WTC11 (cell line): ENCODE data around the gene NCL. TPM values are rescaled to one million over a fixed set of nuclear protein-coding genes. Genes with fewer than 3 reads are reported as not detected.
A peak's percentile ranks its signal among the peaks of the same experiment; 100 is the strongest.

Source experiments
- ATAC-seq: fragments of 200-7000 bp; cut with Tn5 transposase; 2 replicates; pipeline ENCODE4 v1.10.0; 2021; ENCODE audit warnings: mild to moderate bottlenecking, moderate library complexity
- CTCF ChIA-PET: fragments of 300-600 bp; sonication (Branson Sonifier 250); formaldehyde crosslinking; loops from one replicate; lab custom pipeline; 2021; ENCODE audit warnings: antibody characterized with exemption; lab: Charles Lee
- POLR2A ChIA-PET: fragments of 350-600 bp; sonication (Branson Sonifier 250); formaldehyde crosslinking; loops from one replicate; lab custom pipeline; 2021; ENCODE audit warnings: antibody characterized with exemption; lab: Charles Lee
- DNase-seq: peaks from one replicate; pipeline ENCODE4 v3.0.0; 2021; ENCODE audit warnings: low spot score
- H3K27ac Mint-ChIP-seq: 2 replicates; pipeline ENCODE4 v1.8.0; 2021; ENCODE audit warnings: mixed read lengths
- H3K27me3 Mint-ChIP-seq: 2 replicates; pipeline ENCODE4 v1.8.0; 2021; ENCODE audit warnings: low read depth, mild to moderate bottlenecking, moderate library complexity, mixed read lengths
- H3K36me3 Mint-ChIP-seq: 2 replicates; pipeline ENCODE4 v1.8.0; 2021; ENCODE audit warnings: mixed read lengths
- H3K4me1 Mint-ChIP-seq: 2 replicates; pipeline ENCODE4 v1.8.0; 2022; ENCODE audit warnings: mixed read lengths
- H3K4me3 Mint-ChIP-seq: 2 replicates; pipeline ENCODE4 v1.8.0; 2021; ENCODE audit warnings: mild to moderate bottlenecking, moderate library complexity, mixed read lengths
- H3K9me3 Mint-ChIP-seq: 2 replicates; pipeline ENCODE4 v1.8.0; 2021; ENCODE audit warnings: mixed read lengths
- AR ChIP-seq: fragments of 250-450 bp; sonication (Bioruptor Pico); IDR thresholded peaks from 2 replicates; pipeline ENCODE4 v1.9.0; 2021; ENCODE audit warnings: mild to moderate bottlenecking
- ATF1 ChIP-seq: sonication (generic); formaldehyde crosslinking; IDR thresholded peaks from 2 replicates; pipeline ENCODE4 v1.8.1; 2023; ENCODE audit warnings: mild to moderate bottlenecking, moderate library complexity, missing genetic modification reagents
- ATF3 ChIP-seq: sonication (generic); formaldehyde crosslinking; conservative IDR thresholded peaks from 2 replicates; pipeline ENCODE4 v1.8.1; 2022; ENCODE audit warnings: mild to moderate bottlenecking, missing genetic modification reagents
- HMGXB4 ChIP-seq: sonication (generic); formaldehyde crosslinking; IDR thresholded peaks from 2 replicates; pipeline ENCODE4 v1.8.1; 2023; ENCODE audit warnings: mild to moderate bottlenecking, moderate library complexity, missing genetic modification reagents
- JUN ChIP-seq: sonication (generic); formaldehyde crosslinking; IDR thresholded peaks from 2 replicates; pipeline ENCODE4 v1.8.0; 2023; ENCODE audit warnings: mild to moderate bottlenecking, missing genetic modification reagents
- NR1H2 ChIP-seq: sonication (generic); formaldehyde crosslinking; IDR thresholded peaks from 2 replicates; pipeline ENCODE4 v1.9.0; 2021; ENCODE audit warnings: mild to moderate bottlenecking, moderate library complexity, missing genetic modification reagents
- NR3C1 ChIP-seq: sonication (generic); formaldehyde crosslinking; conservative IDR thresholded peaks from 2 replicates; pipeline ENCODE4 v1.8.1; 2023; ENCODE audit warnings: low read depth, mild to moderate bottlenecking, missing genetic modification reagents
- PREB ChIP-seq: sonication (generic); formaldehyde crosslinking; IDR thresholded peaks from 2 replicates; pipeline ENCODE4 v1.8.1; 2022; ENCODE audit warnings: mild to moderate bottlenecking, missing genetic modification reagents, moderate library complexity, borderline replicate concordance
- SP1 ChIP-seq: sonication (generic); formaldehyde crosslinking; conservative IDR thresholded peaks from 2 replicates; pipeline ENCODE4 v1.8.1; 2022; ENCODE audit warnings: missing genetic modification reagents
- STAT6 ChIP-seq: sonication (generic); formaldehyde crosslinking; conservative IDR thresholded peaks from 2 replicates; pipeline ENCODE4 v1.8.1; 2023; ENCODE audit warnings: mild to moderate bottlenecking, low read depth, missing genetic modification reagents, moderate library complexity
- TEAD4 ChIP-seq: sonication (generic); formaldehyde crosslinking; IDR thresholded peaks from 2 replicates; pipeline ENCODE4 v1.8.0; 2022; ENCODE audit warnings: mild to moderate bottlenecking, missing genetic modification reagents
- ZBTB21 ChIP-seq: sonication (generic); formaldehyde crosslinking; IDR thresholded peaks from 2 replicates; pipeline ENCODE4 v1.8.1; 2023; ENCODE audit warnings: mild to moderate bottlenecking, missing genetic modification reagents, borderline replicate concordance
- ZNF121 ChIP-seq: sonication (generic); formaldehyde crosslinking; IDR thresholded peaks from 2 replicates; pipeline ENCODE4 v1.8.0; 2023; ENCODE audit warnings: missing genetic modification reagents
- ZNF219 ChIP-seq: sonication (generic); formaldehyde crosslinking; IDR thresholded peaks from 2 replicates; pipeline ENCODE4 v1.8.0; 2023; ENCODE audit warnings: missing genetic modification reagents, mild to moderate bottlenecking, borderline replicate concordance
- ZNF232 ChIP-seq: sonication (generic); formaldehyde crosslinking; IDR thresholded peaks from 2 replicates; pipeline ENCODE4 v1.8.0; 2022; ENCODE audit warnings: mild to moderate bottlenecking, missing genetic modification reagents
- ZNF425 ChIP-seq: fragments of 250-450 bp; sonication (Bioruptor Pico); conservative IDR thresholded peaks from 2 replicates; pipeline ENCODE4 v1.9.0; 2021; ENCODE audit warnings: mild to moderate bottlenecking
- total RNA-seq: library from RNA; stranded (reverse); gene quantifications from 3 replicates; pipeline ENCODE4 v1.2.3, GENCODE V29; 2021

Gene NCL
- total RNA-seq, 1 experiment from 2014 or later = 1,223 TPM

- CTCF ChIA-PET = interaction anchor here (0.7 to 2.1 kb wide), 5 partner anchors 14 to 87 kb away, joined by 3 to 7 read pairs (median 3); no protein-coding TSS in a partner anchor
- ATAC-seq (no peak), DNase-seq (no peak)
- Mint-ChIP-seq H3K9me3 (no peaks in the 10 kb centered on the region), H3K27me3 (no peaks in the 10 kb centered on the region), H3K36me3 (peaks cover 76% of the 10 kb centered on the region), H3K27ac (peak overlapping the region; percentile 60), H3K4me3 (no peak overlapping the region), H3K4me1 (peaks cover 51% of the 10 kb centered on the region)
- POLR2A ChIA-PET = interaction anchor here (0.6 to 4.8 kb wide), 4 partner anchors 10 to 266 kb away, joined by 3 to 57 read pairs (median 5); partner anchors contain the start of gene NCL
- TF ChIP-seq TEAD4 (no peak), PREB (no peak), ATF3 (CRISPR knock-in tag) (no peak), AR (CRISPR knock-in tag) (no peak), JUN (CRISPR knock-in tag) (no peak), ZBTB21 (CRISPR knock-in tag) (no peak), NR1H2 (no peak), ZNF425 (CRISPR knock-in tag) (no peak), SP1 (CRISPR knock-in tag) (no peak), NR3C1 (CRISPR knock-in tag) (no peak), ZNF219 (CRISPR knock-in tag) (no peak), ZNF121 (CRISPR knock-in tag) (no peak), ATF1 (CRISPR knock-in tag) (no peak), ZNF232 (CRISPR knock-in tag) (no peak), STAT6 (CRISPR knock-in tag) (no peak), HMGXB4 (CRISPR knock-in tag) (no peak)
Observed at GRCh38 chr2:231454361-231454791, 9.9 kb downstream of the NCL start.
